NCI-H345 treated with DMSO at 0.1 percent for 48 hours (cell line): Measurements from ENCODE around the gene RTP4.

Source experiments
- DNase-seq: peaks from one replicate; lab custom pipeline; 2025; ENCODE audit not compliant: unreplicated experiment; lab: John Stamatoyannopoulos, UW

RTP4 gene, protein sequence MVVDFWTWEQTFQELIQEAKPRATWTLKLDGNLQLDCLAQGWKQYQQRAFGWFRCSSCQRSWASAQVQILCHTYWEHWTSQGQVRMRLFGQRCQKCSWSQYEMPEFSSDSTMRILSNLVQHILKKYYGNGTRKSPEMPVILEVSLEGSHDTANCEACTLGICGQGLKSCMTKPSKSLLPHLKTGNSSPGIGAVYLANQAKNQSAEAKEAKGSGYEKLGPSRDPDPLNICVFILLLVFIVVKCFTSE

DNA sequence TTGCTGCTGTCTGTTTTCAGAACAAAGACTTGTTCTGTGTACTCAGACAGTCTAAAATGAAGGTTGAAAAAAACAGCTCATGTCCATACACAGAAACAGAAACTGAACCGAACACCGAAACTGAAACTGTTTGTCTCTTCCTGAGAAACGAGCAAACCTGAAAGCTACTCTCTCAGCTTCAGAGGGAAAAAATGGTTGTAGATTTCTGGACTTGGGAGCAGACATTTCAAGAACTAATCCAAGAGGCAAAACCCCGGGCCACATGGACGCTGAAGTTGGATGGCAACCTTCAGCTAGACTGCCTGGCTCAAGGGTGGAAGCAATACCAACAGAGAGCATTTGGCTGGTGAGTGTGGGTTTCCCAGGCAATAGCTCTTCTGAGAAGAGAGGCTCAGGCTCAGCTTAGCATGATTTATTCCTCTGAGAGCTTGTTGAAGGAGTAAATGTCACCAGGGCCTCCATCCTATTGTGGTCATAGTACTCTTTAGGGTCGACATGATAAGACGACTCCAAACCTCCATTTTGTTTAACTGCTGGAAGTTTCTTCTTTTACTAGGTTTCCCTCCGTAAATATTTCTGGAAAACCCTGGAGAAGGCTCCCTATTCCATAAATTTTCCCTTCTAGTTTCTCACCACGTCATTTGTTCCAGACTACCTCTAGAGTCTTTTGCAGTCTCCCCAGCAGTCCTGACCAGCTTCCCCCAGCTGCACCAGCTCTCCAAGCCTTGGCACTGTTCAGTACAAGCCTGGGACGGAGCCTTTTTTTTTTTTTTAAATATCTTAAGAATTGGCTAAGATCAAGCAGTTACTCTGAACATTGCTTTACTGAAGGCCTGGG, at the start of gene RTP4:
Gene RTP4, plus strand, starts transcription at position 135 of the 838 bp plus-strand sequence. Its CDS starts 57 bp downstream, at position 192.
- no peak for DNase-seq

DNA sequence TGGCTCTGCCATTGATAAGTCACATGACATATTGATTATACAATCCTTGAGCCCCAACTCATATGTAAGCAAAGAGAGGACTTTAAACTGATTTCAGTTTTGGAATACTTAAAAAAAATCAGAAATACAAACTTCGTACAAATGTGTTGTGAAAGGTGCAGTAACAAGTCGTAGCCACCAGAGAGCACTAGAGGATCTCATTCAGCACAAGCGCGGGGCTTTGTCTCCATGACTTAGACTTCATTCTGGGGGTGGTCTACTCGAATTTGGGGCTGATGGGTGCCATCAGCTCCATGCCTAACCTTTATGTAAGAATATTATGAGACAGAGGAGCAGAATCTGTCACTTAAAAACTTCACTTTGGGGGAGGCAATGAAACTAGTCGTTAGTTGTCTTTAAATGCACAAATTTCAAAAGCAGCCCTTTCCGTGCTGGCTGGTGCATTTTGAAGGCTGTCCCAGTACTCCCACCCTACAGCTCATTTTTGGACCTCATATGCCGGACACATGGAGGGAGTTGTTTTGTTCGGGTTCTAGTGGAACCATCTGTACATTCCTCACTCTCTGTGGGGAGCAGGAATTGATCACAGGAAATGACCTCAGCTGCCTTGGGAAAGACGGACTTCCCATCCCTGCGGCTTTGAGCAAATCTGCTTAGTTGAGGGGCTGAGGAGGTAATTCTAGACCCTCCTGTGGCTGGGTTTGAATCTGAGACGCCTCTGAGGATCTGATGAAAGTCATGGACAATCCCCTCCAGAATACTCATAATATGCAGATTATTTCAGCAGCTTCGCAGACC, 49.2 kb upstream of the RTP4 start:
- peak; percentile 58 for DNase-seq

DNA sequence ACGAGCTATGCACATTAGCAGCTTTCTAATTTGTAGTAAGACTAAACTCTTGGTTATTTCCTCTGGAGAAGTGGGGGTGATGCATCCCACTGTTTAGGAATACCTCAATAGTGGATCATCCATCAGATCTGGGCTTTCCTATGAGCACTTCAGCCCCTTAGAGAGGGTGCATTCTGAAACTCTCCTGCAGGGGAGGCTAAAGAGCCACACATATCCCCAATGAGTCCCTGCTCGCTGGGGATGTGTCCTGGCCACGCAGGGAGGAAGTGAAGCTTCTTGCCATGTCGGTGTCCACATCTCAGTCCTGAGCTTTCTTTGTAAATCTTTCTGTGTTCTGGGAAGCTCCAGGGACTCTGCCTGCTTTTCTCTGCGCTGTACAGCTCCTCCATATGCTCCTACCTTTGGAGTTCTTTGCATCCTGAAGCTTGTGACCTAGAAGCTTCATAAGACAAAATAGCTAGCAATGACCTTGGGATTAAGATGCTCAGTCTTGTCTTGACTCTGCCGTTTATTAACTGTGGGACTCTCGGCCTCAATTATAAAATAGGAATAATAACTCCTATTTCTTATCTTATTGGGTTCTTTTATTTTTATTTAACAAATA, 48.4 kb upstream of the RTP4 start:
- no peak for DNase-seq

DNA sequence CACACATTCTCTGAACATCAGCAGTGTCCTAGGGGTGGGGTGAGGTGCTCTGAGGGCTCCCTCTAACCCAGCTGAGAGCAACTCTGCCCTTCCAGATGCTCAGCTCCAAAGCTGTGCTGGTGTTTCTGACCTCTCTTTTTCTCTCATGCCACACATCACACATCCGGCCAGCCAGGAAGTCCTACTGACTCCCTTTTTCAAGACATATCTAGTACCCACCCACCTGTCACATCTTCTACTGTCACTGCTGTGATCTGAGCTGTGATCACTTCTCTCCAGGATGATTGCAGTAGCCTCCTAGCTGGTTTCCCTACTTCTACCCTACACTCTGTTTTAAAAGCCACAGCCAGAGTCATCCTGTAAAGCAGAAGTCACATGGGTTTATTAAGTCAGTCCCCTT, 46.4 kb upstream of the RTP4 start:
- no peak for DNase-seq

DNA sequence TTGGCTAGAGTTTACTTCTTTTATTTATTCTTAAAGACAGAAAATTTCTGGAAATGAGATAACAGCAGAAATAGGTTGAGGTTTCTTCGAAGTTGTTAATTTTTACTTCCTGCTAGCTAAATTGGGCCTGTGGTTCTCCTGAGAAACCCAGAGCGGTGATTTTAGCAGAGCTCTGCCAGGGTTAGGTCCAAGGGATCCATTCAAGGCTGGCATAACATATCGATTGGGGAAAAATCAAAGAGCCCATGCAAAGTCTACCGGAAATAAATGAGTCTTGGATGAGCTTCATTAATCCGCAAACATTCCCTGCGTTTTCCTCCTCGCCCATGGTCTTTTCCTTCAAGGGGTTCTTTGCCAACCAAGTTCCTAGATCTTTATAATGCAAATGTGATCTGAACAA, 45.9 kb upstream of the RTP4 start:
- no peak for DNase-seq

DNA sequence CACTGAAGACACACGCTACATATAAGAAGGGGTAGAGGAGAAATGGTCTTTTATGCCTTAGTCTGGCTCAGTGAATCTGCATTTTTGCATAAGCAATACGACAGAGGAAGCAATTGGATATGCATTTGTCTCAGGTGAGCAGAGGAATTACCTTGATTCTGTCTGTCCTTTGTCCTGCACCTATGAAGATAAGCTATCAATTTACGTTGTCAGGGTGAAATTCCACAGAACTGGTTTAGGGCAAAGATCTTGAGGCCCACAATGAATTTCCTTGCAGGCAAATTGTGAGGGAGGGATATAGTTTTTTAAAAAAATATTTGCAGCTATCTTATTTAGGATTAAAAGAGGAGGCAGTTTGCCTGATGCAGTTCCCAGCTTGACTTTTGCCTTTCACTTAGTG, 45.1 kb upstream of the RTP4 start:
- no peak for DNase-seq

DNA sequence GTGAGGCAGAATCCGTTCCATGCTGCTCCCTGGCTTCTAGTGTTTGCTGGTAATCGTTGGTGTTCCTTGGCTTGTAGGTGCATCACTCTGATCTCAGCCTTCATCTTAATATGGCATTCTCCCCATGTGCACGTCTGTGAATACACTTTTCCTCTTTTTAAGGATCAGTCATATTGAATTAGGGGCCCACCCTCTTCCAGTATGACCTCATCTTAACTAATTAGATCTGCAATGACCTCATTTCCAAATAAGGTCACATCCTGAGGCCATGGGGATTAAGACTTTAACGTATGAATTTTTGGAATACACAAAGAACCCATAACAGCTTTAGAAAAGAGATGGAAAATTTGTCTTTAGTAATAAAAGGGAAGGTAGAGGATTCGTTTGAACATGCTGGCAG, 42.6 kb upstream of the RTP4 start:
- no peak for DNase-seq

DNA sequence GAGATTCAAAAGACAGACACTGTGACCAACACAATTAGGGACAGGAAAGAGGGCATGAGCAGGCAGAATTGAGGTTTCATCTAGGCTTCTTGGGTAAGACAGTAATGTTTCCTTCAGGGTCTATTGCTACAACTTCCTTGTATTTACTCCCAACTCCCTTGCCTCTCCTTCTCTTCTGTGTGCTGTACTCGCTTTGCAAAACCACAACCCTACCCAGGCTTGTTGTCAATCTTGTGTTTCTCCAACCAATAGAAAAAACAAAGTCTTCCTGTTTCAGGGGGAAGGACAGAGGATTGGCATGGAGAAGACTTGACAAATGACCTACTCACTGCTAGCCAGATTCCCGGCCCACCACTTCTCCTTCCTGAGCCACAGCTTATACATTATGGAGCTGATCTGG, 40.3 kb upstream of the RTP4 start:
- no peak for DNase-seq

DNA sequence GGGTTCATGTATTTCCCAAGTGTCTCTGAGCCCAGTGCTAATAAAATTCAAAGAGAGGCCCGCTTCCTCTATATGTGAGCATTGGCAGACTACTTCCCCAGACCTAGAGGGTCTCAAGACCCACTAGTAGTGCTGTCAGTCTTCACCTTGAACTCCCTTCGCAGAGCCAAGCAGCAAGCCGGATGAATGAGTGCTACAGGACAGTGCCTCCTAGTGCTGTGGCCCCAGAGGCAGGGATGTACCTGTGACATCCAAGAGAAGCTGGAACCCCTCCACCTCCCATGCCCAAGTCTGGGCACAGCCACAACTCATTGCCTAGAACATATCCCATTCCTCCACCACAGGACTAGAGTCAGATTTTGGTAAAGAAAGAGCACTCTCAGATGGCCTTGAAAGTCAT, 39.5 kb upstream of the RTP4 start:
- no peak for DNase-seq

DNA sequence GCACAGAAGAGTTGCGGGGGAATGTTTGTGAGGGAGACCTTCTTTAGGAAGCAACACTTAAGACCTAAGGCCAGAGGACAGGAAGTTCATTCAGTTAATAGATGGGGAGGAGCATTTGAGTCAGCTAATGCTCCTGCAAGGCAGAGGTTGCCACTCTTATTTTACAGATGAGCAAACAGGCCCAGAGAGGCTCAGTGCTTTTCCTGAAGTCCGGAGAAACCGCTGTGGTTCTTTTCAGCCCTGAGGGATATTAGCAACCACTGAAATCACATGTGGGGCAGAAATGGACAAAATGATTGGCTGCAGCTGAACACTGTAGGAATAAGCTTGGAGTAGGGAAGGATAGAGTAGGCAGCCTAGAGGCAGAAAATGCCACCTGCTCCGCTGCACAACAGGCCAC, 33.3 kb upstream of the RTP4 start:
- no peak for DNase-seq

DNA sequence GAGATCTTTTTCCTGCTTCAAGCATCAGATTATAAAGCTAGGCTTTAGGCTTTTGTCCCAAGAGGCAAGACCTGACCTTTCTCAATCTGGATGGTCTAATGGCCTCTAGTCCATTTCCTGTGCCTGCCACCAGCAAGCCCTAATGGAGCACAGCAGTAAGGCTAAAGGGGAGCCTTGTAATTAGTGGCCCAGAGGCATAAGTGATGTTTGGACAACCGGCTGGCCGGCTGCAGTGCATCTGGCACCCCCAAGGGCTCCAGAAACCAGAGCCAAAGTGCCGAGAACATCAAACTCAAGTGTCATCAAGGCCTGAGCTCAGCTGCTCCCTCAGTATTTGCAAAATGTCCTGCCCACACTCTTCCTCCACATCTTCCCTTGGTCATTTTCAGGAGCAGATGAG, 31.9 kb upstream of the RTP4 start:
- DNase-seq: no peak

DNA sequence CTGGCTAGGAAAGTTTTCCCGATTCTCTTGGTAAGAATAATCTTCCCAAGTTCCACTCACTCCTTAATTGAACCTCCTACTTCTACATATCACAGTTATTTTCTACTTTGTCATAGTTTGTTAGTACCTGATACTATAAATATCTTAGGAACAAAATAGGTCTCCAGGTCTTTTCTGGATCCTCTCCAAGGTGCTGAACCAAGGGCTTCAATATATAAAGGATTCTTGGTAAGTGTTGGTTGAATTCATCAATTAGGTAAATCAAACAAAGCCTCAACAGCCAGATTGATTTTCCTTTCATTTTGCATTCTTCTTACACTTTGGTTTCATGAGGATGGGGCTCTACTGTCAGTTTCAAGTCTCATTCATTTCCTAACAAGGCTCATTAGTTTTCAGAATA, 27.6 kb upstream of the RTP4 start:
- DNase-seq: no peak

DNA sequence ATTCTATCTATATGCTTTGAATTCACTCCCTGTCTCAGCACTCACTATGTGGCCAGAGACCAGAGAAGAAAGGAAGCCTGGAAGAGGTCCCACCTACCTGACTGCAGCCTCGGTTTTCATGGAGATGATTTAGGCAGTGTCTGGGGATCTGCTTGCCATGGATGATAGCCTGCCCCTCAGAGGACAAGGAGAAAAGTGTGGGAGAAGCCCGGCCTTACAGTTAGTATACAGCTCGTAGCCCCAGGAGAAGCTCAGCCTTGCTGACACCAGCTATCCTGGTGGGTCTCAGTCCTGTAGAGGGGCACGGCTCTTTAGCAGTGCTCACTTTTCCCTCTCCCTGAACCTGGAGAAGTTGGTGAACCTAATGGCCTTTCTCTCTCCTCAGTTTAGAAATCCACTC, 25.9 kb upstream of the RTP4 start:
- DNase-seq: no peak

DNA sequence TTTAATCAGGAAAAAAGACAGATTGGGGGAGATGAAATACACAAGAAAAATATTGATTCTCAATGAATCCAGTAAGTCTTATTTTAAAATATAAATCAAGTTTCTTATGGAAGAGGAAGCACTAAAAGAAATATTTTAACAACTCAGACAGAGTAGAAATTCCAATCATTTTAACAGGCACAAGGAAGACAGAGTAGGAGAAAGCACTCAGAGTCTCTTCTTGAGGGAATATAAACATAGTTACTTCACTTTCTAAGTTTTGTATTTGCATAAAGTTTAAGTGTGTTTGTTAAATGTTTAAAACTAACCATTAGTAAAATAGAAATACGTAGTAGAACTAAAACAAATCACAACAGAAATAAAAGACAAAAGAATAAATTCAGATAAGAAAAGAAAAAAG, 24.5 kb upstream of the RTP4 start:
- no peak for DNase-seq

DNA sequence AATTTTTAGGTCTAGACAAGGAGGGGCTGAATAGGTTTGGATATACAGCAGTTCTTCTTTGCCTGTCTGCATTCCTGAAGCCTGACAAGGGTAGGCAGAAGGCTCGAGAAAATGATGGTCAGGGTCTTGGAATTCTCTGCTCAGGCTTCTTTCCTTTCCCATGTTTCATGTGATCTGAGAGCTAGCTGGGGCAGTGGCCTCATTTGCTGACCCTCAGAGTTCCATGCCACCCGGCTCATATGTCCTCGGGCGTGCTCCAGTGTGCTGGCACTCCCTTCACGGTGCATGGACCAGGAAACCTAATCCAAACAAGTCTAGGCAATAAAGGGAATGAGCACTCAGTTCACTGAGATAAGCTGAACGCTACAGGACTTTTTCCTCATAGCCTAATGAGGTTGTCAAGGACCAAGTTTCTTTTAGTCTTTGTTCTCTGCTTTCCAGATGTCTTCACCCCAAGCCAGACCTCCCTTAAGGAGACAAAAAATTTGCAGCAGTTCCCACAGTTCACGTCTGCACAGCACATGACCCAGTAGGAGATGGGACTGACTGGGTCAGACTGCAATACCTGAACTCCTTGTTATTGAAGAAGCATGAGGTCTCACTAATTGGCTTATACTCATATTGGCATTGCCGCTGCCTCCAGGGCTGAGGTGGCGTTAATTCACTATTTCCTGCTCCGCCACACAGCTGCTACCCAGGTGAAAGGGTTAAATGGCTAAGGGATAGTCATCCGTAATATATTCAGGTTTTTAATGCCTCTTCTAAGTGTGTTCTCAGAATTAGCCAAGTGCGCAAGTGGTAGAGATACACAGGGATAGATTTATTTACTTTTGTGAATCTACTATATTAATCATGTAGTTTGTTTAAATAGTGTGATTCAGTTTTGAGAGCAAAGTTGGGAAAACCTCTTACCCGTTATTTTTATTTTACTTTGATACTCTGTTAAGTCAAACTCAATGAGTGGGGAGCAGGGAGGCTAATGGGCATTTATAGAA, 15.3 kb upstream of the RTP4 start:
- no peak for DNase-seq

DNA sequence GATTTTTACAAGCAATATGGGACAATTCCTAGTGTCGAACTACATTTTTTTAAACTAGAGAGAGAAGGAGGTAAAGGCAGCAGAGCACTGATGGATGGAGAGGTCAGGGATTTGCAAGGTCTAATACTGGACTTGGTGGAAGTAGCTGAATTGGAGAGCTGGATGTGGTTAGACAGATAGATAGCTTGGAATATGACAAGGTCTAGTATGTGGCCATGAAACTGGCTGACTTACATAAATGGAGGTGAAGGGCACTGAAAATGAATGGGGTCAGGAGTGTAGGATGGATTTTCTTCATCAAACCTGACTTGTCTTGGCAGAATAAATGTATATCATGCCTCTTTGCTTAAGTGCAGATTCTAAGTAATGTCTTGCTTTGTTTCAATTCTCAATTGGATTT, 10.1 kb upstream of the RTP4 start:
- DNase-seq: no peak

DNA sequence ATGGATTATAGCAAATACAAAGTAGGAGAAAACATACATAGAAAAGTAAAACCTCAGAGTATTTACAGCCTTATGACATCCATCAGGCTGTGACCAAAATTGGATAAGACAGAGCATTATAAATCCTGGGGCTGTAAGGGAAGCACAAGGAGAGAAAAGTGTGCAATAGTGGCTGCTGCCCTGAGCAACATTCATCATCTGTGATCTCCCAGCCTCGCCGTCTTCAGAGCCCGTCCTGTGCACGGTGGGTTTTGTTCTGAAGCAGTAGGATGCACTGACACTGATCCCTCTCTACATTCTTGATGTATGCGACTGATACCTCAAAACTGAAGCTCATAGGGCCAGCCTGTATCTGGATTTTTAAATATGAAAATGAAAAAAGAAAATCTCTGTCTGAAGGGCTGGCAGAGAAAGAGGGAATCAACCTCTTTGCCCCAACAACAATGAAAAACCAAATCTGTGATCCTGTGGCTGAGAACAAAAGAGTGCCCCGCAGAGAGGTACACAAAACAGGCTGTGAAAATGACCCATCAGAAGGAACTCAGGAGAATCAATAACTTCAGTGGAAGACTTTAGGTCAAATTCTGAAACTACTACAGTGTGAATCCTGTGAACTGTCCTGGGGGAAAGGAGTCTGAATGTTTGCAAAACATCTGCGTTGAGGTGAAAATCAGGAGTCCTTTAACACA, 8.2 kb upstream of the RTP4 start:
- no peak for DNase-seq

DNA sequence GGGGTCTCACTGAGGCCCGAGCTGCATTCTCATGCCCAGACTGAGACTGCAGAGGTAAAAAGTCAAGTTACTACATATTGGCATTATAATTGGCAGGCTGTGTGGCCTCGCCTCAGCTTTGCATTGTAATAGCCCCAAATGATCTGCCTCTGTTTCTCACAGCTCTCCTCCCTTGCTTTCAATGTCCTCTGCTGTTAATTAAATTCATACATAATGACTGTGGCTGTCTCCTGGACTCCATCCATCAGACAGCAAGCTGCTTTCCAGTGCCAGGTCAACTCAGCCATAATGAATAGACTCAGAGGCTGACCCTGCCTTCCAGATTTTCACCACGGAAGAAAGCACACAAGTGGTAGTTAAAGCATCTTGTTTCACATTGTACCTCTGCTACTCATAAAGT, 7.6 kb upstream of the RTP4 start:
- DNase-seq: no peak

DNA sequence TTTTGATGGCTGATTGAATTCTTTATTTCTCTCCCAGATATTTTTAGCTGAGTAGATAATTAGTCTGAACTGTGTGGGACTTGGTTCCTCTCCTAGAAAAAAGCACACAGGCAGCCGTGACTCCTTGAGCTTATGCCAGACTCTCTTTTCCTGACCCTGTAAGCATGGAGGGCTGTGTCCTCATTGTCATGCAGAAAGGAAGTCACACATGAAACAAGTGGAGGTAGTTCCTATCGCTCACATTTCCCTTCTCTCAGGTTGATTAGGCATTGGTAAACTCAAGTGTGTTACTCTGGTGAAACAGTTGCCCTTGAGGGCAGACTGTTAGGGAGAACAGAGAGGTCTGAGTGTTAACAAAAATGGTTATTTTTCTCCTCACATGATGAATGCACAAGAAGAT, 6.3 kb upstream of the RTP4 start:
- no peak for DNase-seq
